HAP-1 (cell line): ENCODE measurements around the gene PTPRD.

ENCODE experiments used
- DNase-seq, 2 experiments: peaks; one replicate each; pipeline ENCODE4 v3.0.0-alpha.2; 2016 to 2020; ENCODE audit warnings: low spot score in 2 of 2
- H3K27me3 ChIP-seq: fragments of 250-450 bp; sonication (Bioruptor Pico); 2 replicates; pipeline ENCODE4 v1.5.1; 2020; ENCODE audit warnings: low read depth, mild to moderate bottlenecking, moderate library complexity
- H3K36me3 ChIP-seq: fragments of 250-450 bp; sonication (Bioruptor Pico); replicated peaks from 2 replicates; pipeline ENCODE4 v1.5.1; 2020; ENCODE audit warnings: mild to moderate bottlenecking
- H3K4me1 ChIP-seq: fragments of 250-450 bp; sonication (Bioruptor Pico); 2 replicates; pipeline ENCODE4 v1.5.1; 2020; ENCODE audit warnings: mild to moderate bottlenecking
- H3K4me3 ChIP-seq: fragments of 250-450 bp; sonication (Bioruptor Pico); 2 replicates; pipeline ENCODE4 v1.5.1; 2020; ENCODE audit warnings: mild to moderate bottlenecking, moderate library complexity
- H3K9me3 ChIP-seq: fragments of 250-450 bp; sonication (Bioruptor Pico); 2 replicates; pipeline ENCODE4 v1.5.1; 2020; ENCODE audit warnings: mild to moderate bottlenecking, moderate library complexity
- in situ Hi-C: fragments of 300-500 bp; cut with MboI; formaldehyde crosslinking; loops from 3 replicates; pipeline ENCODE4 v1.14.3; 2020; ENCODE audit warnings: low sequenced_read_pairs, inconsistent platforms, mixed read lengths

PTPRD gene

DNA sequence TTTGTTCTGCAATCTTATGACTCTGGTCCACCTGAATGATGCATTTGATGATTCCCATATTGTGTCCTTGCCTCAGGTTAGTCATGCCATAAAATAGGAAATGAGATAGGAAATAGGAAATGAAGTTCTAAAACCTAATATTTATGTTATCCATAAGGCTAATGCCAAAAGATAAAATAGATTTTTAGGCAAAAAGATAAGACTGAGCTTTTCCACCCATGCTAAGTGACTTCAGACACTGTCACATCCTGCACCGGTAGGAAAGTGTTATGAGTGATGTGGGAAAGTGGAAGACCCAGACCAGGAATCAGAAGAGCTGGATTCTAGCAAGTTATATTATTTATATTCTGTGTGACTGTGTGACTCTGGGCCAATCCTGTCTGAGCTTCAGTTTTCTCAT is 2212.4 kb downstream of the PTPRD start:
- no peaks in the 10 kb centered on the region for H3K27me3 ChIP-seq
- in situ Hi-C loops, result no loop called here

GRCh38 chr9:8395022-8395421 is 2217.8 kb downstream of the PTPRD start:
- DNase-seq, result no peak
- H3K9me3 ChIP-seq, result no peaks in the 10 kb centered on the region

More for the DNA sequence above, 2212.4 kb downstream of the PTPRD start:
- Histone ChIP-seq H3K4me3 (no peak overlapping the region), H3K36me3 (no peaks in the 10 kb centered on the region), H3K4me1 (peaks cover 14% of the 10 kb centered on the region), H3K9me3 (no peaks in the 10 kb centered on the region)
- DNase-seq, result no peak

DNA sequence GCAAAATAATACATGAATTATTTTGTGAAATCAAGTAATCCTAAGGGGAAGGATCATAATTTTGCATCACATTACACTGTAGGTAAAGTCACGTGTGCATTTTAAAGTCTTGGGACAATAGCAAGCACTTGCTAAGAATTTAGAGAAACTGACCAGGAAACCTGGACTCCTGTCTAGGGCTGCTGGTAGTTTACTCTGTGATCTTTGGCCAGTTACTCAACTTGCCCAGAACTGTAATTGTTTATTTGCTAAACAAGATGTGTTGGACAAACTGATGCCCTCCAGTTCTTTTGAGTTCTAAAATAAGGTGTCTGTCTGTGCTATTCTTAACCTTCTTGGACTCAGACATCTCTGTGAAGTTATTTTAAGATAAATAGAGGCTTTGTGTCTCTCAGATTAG is 2218.5 kb downstream of the PTPRD start:
- in situ Hi-C loops, result no loop called here
- H3K4me1 ChIP-seq, result no peaks in the 10 kb centered on the region
- no peaks in the 10 kb centered on the region for H3K36me3 ChIP-seq
- H3K4me3 ChIP-seq, result no peak overlapping the region
- no peaks in the 10 kb centered on the region for H3K27me3 ChIP-seq
- no peak for DNase-seq
- no peaks in the 10 kb centered on the region for H3K9me3 ChIP-seq

More at GRCh38 chr9:8395022-8395421, 2217.8 kb downstream of the PTPRD start:
- Histone ChIP-seq H3K4me3 (no peak overlapping the region), H3K4me1 (no peaks in the 10 kb centered on the region), H3K36me3 (no peaks in the 10 kb centered on the region), H3K27me3 (no peaks in the 10 kb centered on the region)
- in situ Hi-C loops, result no loop called here

DNA sequence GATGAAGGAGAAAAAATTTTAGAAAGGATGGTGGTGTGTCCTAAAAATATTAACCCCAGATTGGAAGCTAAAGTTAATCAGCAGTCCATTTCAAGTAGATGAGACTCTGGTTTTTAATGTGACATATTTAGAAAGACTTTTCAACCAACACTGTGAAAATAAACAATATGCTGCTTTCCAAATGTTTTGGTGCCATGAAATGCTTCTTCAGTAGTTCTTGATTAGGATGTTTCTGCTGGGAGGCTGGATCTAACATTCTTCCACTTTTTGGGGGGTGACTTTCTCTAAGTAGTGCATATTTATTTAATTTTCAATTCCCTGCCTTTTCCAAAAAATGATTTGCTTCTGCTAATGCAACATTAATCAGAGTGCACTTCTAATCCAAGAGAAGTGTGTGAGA is 2219.9 kb downstream of the PTPRD start:
- H3K9me3 ChIP-seq, result no peaks in the 10 kb centered on the region
- H3K4me3 ChIP-seq, result no peak overlapping the region
- in situ Hi-C loops, result no loop called here
- no peaks in the 10 kb centered on the region for H3K36me3 ChIP-seq
- DNase-seq, result no peak
- H3K27me3 ChIP-seq, result no peaks in the 10 kb centered on the region
- no peaks in the 10 kb centered on the region for H3K4me1 ChIP-seq

DNA sequence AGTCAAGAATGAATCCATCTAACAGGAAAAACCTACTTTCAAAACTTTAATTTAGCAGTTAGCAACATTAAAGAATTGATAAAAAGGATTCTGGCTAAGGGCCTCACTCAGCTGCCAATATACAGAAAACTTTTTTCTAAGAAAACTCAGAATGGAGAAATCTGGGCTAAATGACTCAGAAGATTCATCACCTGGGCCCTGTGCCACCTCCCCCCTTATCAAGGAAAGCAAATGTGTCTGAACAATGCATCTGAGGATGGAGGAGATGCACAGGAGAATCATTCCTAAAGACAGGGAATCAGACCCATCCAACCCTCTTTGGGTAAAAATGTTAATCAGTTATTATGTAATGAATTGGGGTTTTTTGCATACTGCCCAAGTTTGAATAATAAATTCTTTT is 2221.2 kb downstream of the PTPRD start:
- H3K4me3 ChIP-seq, result no peak overlapping the region
- no peaks in the 10 kb centered on the region for H3K27me3 ChIP-seq

GRCh38 chr9:8391132-8391531 is 2221.7 kb downstream of the PTPRD start:
- no peak for DNase-seq
- H3K27me3 ChIP-seq, result no peaks in the 10 kb centered on the region
- no peaks in the 10 kb centered on the region for H3K36me3 ChIP-seq
- no peak overlapping the region for H3K4me3 ChIP-seq
- H3K4me1 ChIP-seq, result no peaks in the 10 kb centered on the region
- in situ Hi-C loops, result no loop called here
- no peaks in the 10 kb centered on the region for H3K9me3 ChIP-seq

More for the DNA sequence above, 2221.2 kb downstream of the PTPRD start:
- in situ Hi-C loops, result no loop called here
- Histone ChIP-seq H3K9me3 (no peaks in the 10 kb centered on the region), H3K36me3 (no peaks in the 10 kb centered on the region), H3K4me1 (no peaks in the 10 kb centered on the region)
- no peak for DNase-seq

DNA sequence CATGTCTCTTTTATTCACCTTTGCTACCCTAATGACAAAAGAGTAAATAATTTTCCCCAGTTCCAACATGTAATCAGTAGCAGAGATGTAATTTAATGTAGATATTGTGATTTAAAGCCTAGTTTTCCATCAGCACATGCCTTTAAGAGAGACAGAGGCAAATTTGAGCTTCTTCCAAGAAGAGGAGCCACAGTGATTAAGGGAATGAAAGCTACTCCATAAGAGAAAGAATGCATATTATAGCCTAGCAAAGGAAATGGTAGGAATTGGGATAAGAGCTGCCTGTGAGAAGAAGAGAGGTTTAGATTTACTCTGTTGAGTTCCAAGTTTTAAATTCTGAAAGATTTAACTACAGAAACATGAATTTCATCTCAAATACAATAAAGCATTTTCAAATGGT is 2222.2 kb downstream of the PTPRD start:
- Histone ChIP-seq H3K9me3 (no peaks in the 10 kb centered on the region), H3K36me3 (no peaks in the 10 kb centered on the region), H3K4me1 (no peaks in the 10 kb centered on the region), H3K4me3 (no peak overlapping the region), H3K27me3 (no peaks in the 10 kb centered on the region)
- DNase-seq, result no peak
- in situ Hi-C loops, result no loop called here

- DNase-seq, result no peak
- H3K4me3 ChIP-seq, result no peak overlapping the region
- H3K36me3 ChIP-seq, result no peaks in the 10 kb centered on the region
- no peaks in the 10 kb centered on the region for H3K9me3 ChIP-seq
- in situ Hi-C loops, result no loop called here
- H3K4me1 ChIP-seq, result no peaks in the 10 kb centered on the region
- no peaks in the 10 kb centered on the region for H3K27me3 ChIP-seq
Measured at GRCh38 chr9:8389531-8389930, 2223.3 kb downstream of the PTPRD start.

- Histone ChIP-seq H3K4me3 (no peak overlapping the region), H3K9me3 (no peaks in the 10 kb centered on the region), H3K36me3 (no peaks in the 10 kb centered on the region), H3K27me3 (no peaks in the 10 kb centered on the region), H3K4me1 (no peaks in the 10 kb centered on the region)
- DNase-seq, result no peak
- in situ Hi-C loops, result no loop called here
Measured at GRCh38 chr9:8388132-8388531, 2224.7 kb downstream of the PTPRD start.

DNA sequence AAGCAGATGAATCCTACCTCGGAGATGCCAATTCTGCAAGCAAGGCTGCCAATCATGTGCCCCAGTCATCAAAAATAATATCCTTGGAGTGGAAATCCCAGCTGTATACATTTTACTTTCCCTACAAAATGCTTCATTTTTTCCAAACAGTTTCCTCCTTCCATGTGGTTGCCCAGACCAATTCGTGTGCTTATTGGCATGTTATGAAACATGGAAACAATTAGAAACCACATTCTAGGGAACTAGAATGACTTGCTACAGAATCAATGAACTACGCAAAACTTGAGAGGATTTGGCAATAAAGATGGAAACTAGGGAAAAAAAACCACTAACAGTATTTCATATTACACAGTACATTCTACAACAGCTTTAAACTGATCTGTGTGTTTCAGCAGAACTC is 2228.7 kb downstream of the PTPRD start:
- Histone ChIP-seq H3K4me1 (no peaks in the 10 kb centered on the region), H3K4me3 (no peak overlapping the region), H3K9me3 (no peaks in the 10 kb centered on the region), H3K27me3 (no peaks in the 10 kb centered on the region), H3K36me3 (no peaks in the 10 kb centered on the region)
- in situ Hi-C loops, result no loop called here
- DNase-seq, result no peak

DNA sequence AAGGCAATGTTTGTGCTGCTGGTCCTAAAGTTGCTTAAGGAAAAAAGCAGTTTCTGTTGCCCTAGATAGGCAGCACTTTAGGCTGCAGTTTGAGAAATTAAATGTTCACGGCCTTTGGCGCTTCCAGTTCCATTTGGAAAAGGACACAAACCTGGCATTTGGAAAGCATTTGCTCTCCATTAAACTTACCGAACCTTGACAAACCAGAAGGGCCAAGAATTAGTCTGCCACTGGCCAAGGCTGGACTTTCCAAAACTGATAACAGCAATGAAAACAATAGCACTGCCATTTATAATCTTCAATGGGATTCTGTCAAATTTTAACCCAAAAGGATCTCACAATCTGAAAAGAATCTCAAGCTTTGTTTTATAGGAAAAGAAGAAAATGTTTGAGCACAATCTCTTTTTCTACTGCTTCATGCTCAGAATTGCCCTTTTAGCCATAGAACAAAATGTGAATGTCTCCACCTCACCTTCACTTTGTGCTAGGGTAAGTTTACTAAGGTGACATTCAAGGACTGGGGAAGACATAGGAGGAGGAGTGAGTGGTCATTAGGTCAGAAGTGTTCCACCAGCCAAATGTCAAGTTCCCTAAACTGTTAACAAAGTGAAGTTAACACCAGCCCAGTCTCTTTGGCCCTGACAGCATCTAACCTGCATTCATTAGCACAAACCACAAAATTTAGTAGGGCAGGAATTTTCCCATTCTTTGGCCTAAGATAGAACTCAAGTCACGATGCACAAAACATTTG is 2229.8 kb downstream of the PTPRD start:
- no peaks in the 10 kb centered on the region for H3K9me3 ChIP-seq
- H3K4me3 ChIP-seq, result no peak overlapping the region
- no peaks in the 10 kb centered on the region for H3K4me1 ChIP-seq
- no peaks in the 10 kb centered on the region for H3K36me3 ChIP-seq
- DNase-seq, result no peak
- in situ Hi-C loops, result no loop called here
- H3K27me3 ChIP-seq, result no peaks in the 10 kb centered on the region

DNA sequence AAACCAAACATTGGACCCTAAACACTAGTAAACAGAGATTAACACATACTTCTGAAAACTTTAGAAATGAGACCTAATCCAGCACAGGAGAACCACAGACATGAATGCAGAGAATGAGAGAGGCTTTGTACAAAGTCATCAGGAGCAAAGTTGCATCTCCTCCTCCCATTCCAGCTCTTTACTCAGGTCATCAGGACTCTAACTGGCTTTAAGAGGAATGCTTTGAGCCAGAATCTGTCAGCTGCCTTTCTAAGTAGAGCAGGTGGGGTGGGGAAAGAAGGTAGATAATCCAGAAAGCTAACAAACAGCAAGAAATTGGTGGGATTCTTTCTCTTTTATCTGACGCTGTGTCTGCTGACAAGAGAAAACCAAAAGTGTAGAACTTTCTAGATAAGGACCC is 2230.5 kb downstream of the PTPRD start:
- no peaks in the 10 kb centered on the region for H3K27me3 ChIP-seq
- no peak for DNase-seq
- H3K4me1 ChIP-seq, result no peaks in the 10 kb centered on the region
- no peaks in the 10 kb centered on the region for H3K9me3 ChIP-seq
- H3K36me3 ChIP-seq, result no peaks in the 10 kb centered on the region
- H3K4me3 ChIP-seq, result no peak overlapping the region
- in situ Hi-C loops, result no loop called here

GRCh38 chr9:8381601-8382000 is 2231.2 kb downstream of the PTPRD start:
- Histone ChIP-seq H3K4me1 (0 out of 2 replicates have a peak, but pooled peaks cover 3% of the 10 kb centered on the region), H3K27me3 (no peaks in the 10 kb centered on the region), H3K4me3 (no peak overlapping the region), H3K36me3 (no peaks in the 10 kb centered on the region), H3K9me3 (no peaks in the 10 kb centered on the region)
- in situ Hi-C loops, result no loop called here
- no peak for DNase-seq

DNA sequence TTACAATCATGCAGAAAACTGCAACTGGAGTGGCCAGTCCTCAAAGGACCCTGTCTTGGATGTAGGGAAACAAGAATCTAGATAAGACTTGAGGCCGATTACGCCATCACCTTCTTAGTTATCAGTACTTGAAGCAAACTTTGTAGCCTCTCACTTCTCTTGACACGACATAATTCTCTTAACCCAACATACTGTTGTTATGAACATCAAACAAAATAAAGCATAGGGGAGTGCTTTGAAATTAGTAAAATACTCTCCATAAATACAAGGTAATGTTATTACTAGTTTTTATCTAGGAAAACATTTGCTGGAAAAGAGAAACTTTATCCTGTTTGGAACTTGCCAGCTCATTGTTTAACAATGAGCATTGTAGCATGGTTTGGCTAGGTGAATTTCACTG is 2238.3 kb downstream of the PTPRD start:
- no peak for DNase-seq
- in situ Hi-C loops, result no loop called here
- H3K27me3 ChIP-seq, result no peaks in the 10 kb centered on the region

DNA sequence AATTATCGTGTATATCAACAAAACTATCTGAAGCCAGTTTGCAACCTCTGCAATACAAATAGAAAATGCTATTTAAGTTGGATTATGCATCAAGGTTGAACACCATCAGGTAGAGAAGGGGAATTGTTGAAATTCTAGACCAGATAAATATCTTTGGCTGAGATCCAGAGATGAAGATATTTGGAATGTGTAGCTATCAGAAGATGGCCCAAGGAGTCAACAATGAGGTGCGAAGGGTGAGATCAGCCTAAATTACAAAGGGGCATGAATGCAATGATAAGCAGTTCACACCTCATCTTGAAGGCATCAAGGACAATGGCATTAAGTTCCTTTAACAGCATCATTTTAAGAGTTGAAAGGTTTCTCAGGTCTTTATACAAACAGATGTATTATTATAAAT is 2241.1 kb downstream of the PTPRD start:
- H3K4me3 ChIP-seq, result no peak overlapping the region
- no peak for DNase-seq
- in situ Hi-C loops, result no loop called here
- no peaks in the 10 kb centered on the region for H3K27me3 ChIP-seq
- H3K9me3 ChIP-seq, result no peaks in the 10 kb centered on the region
- H3K36me3 ChIP-seq, result no peaks in the 10 kb centered on the region
- peaks cover 2% of the 10 kb centered on the region; the same call in 1 of the 2 replicates for H3K4me1 ChIP-seq

More for the DNA sequence above, 2238.3 kb downstream of the PTPRD start:
- Histone ChIP-seq H3K36me3 (no peaks in the 10 kb centered on the region), H3K4me1 (0 out of 2 replicates have a peak, but pooled peaks cover 4% of the 10 kb centered on the region), H3K4me3 (no peak overlapping the region), H3K9me3 (no peaks in the 10 kb centered on the region)
